ENCODE measurements around the gene C5orf34.

C5orf34 gene

GRCh38 chr5:43498581-43498980, 16.4 kb downstream of the C5orf34 start:
- Histone ChIP-seq H3K4me3 (ENCODE audit: low read depth in 1 of 2, low read length in 1 of 2) (no peak overlapping the region), H3K4me1 (ENCODE audit: control insufficient read depth in 1 of 2, insufficient read depth in 1 of 2, low read depth in 1 of 2, low read length in 1 of 2) (no peaks in the 10 kb centered on the region), H3K36me3 (no peaks in the 10 kb centered on the region), H3K9me3 (no peaks in the 10 kb centered on the region), H3K27me3 (no peaks in the 10 kb centered on the region), H3K27ac (no peak overlapping the region)
- TF ChIP-seq CTCF (IDR thresholded peaks at IDR 0.05): no peak

GRCh38 chr5:43497311-43498104, 17.4 kb downstream of the C5orf34 start:
- Histone ChIP-seq H3K27me3 (no peaks in the 10 kb centered on the region), H3K4me1 (ENCODE audit: control insufficient read depth in 1 of 2, insufficient read depth in 1 of 2, low read depth in 1 of 2, low read length in 1 of 2) (no peaks in the 10 kb centered on the region), H3K4me3 (ENCODE audit: low read depth in 1 of 2, low read length in 1 of 2) (no peak overlapping the region), H3K9me3 (no peaks in the 10 kb centered on the region), H3K36me3 (peaks cover 3% of the 10 kb centered on the region), H3K27ac (no peak overlapping the region)
- no peak for TF ChIP-seq CTCF (IDR thresholded peaks at IDR 0.05)

DNA sequence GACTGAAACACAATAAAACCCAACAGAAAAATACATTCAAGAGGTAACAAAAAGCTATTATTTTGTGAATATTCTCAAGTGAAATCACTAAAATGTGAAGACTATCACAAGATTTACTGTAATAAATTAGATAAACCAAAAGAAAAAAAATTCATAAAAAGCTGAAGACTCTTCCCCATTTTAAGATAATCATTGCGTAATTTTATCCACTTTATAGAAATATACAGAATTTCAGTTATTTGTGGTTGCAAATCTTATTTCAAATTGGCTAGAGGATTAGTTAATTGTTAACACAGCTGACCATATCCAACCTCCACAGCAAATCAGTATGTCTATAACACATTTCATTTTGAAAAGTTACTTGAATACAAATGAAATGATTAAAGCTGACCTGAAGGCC, 23.6 kb downstream of the C5orf34 start:
- TF ChIP-seq CTCF (IDR thresholded peaks at IDR 0.05): no peak
- Histone ChIP-seq H3K27me3 (no peaks in the 10 kb centered on the region), H3K36me3 (peaks cover 13% of the 10 kb centered on the region), H3K9me3 (no peaks in the 10 kb centered on the region), H3K4me1 (ENCODE audit: control insufficient read depth in 1 of 2, insufficient read depth in 1 of 2, low read depth in 1 of 2, low read length in 1 of 2) (no peaks in the 10 kb centered on the region), H3K4me3 (ENCODE audit: low read depth in 1 of 2, low read length in 1 of 2) (no peak overlapping the region), H3K27ac (no peak overlapping the region)

DNA sequence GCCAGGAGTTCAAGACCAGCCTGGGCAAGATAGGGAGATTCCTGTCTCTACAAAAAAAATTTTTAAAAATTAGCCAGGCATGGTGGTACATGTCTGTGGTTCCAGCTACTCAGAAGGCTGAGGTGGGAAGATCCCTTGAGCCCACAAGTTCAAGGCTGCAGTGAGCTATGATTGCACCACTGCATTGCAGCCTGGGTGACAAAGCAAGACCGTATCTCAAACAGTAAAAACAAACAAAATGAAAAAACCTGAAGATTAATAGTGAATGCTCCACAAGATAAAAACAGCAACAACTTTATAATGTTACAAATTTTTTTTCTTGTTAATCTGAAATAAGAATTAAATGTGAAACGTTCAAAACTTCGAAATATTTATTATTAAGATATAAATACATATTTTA, 28.6 kb downstream of the C5orf34 start:
- Histone ChIP-seq H3K4me3 (ENCODE audit: low read depth in 1 of 2, low read length in 1 of 2) (no peak overlapping the region), H3K27me3 (no peaks in the 10 kb centered on the region), H3K27ac (no peak overlapping the region), H3K36me3 (peaks cover 5% of the 10 kb centered on the region), H3K4me1 (ENCODE audit: control insufficient read depth in 1 of 2, insufficient read depth in 1 of 2, low read depth in 1 of 2, low read length in 1 of 2) (peaks cover 19 to 20% of the 10 kb centered on the region in 2 experiments), H3K9me3 (no peaks in the 10 kb centered on the region)
- no peak for TF ChIP-seq CTCF (IDR thresholded peaks at IDR 0.05)

DNA sequence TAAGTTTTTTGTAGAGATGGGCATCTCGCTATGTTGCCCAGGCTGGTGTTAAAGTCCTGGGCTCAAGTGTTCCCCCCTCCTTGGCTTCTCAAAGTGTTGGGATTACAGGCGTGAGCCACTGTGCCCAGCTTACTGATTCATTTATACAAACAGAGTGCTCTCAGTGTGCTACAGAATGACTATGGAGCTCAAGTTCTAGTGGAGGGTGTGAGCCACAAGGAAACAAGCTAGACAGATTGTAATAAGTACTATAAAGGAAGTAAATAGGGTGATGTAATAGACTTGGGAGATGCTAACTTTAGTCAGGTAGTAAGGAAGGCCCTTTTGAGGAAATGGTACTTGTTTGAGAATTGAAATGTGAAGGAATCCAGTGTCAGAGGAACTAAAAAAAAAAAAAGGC, 29.5 kb downstream of the C5orf34 start:
- Histone ChIP-seq H3K4me3 (ENCODE audit: low read depth in 1 of 2, low read length in 1 of 2) (no peak overlapping the region), H3K9me3 (no peaks in the 10 kb centered on the region), H3K27me3 (no peaks in the 10 kb centered on the region), H3K36me3 (peaks cover 5% of the 10 kb centered on the region), H3K27ac (no peak overlapping the region), H3K4me1 (ENCODE audit: control insufficient read depth in 1 of 2, insufficient read depth in 1 of 2, low read depth in 1 of 2, low read length in 1 of 2) (peaks cover 19 to 20% of the 10 kb centered on the region in 2 experiments)
- no peak for TF ChIP-seq CTCF (IDR thresholded peaks at IDR 0.05)

Measured in neutrophil (primary cell).